HG02678 (cell line): ENCODE measurements around the gene ZNF74.
"Not testable (repeated sequence)": the region's sequence is repeated elsewhere in the genome, so short reads cannot be mapped to it uniquely, and the experiment has no call there.

ENCODE experiments used
- ATAC-seq: cut with Tn5 transposase; IDR thresholded peaks from one replicate; pipeline ENCODE4 v1.9.1; 2021; ENCODE audit warnings: mild to moderate bottlenecking, moderate library complexity; ENCODE audit not compliant: unreplicated experiment

ZNF74 gene

DNA sequence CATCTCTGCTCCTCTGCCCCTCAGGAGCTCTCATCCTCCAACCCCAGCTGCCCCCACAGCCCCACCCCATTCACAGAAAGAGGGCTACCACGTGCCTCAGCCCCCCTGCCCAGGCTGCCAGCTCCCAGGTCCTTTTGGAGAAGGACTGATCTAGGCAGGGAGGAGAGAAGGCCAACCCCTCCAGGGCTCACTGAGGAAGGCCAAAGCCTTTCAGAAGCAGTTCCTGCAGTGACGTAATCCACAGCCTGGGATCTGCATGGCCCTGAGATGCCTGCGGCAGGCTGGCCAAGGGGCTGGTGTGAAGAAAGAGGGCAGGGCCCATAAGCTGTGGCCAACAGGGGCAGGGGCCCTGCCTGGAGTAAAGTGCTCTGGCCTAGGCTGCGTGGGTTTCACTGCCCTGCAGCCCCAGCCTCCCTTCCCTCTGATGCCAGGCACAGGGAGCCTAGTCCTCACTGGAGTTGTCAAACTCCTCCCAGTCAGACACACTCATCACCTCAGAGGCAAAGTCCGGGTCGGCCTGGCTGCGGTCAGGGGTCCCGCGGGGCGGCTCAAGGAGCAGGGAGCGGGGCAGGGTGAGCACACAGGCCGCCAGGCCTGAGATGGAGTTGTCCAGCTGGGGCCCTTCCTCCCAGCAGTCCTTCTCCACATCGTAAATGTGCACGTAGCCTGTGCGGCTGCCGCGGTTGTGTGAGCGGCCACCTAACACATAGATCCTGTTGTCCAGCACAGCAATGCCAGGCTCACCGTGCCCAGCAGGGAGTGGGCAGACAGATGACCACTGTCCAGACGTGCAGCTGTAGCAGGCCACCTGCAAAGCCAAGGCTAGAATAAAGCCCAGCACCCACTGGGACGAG lies 47.9 kb downstream of the ZNF74 start:
- ATAC-seq: no peak

DNA sequence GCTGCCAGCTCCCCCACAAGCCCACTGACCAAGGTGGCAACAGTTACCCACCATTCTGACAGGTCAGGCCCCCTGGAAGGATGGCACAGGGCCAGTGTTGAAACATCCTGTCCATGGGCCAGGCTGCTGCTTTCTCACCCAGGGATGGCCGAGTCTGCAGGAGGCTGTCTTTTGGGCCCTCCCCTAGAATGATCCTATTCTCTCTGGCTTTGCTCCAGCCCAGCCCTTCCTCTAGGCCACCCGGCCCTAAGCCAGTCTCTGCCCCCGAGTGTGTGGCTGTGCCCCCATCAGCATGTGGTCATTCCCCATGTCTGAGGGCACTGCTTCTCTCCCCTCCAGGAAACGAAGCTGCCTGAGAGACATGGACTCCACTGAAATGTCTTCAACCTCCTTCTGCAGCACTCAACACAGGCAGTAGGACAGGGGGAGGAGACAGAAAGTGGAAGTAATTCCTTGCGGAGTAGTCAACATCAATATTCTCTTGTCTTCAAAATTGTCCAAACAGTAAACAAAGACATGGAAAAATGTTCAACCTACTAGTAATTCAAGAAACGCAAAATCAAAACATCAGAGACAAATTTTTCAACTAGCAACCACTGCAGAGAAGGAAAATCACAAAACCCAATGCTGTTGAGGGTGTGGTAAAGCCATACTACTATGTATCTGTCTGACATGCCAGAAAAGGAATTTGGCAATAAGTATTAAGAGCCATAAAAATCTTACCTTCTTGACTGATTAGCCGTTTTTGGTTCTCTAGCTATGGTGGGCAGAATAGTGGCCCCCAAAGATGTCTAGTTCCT lies 48.7 kb downstream of the ZNF74 start:
- no peak for ATAC-seq

DNA sequence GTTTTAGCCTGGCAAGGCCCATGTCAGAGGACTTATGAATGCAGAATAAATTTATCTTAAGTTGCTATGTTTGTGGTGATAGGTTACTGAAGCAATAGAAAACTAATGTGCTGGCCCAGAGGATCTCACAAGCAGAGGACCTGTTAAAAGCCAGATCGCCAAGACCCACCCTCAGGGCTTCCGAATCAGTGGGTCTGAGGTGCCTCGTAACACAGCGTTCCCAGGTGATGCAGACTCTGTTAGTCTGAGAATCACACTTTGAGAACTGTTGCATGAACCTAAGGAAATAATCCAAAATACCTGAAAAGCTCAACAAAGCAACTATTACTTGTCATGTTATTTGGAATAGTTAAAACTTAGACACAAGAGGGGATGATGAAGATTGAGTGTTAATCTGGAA lies 50.4 kb downstream of the ZNF74 start:
- no peak for ATAC-seq

DNA sequence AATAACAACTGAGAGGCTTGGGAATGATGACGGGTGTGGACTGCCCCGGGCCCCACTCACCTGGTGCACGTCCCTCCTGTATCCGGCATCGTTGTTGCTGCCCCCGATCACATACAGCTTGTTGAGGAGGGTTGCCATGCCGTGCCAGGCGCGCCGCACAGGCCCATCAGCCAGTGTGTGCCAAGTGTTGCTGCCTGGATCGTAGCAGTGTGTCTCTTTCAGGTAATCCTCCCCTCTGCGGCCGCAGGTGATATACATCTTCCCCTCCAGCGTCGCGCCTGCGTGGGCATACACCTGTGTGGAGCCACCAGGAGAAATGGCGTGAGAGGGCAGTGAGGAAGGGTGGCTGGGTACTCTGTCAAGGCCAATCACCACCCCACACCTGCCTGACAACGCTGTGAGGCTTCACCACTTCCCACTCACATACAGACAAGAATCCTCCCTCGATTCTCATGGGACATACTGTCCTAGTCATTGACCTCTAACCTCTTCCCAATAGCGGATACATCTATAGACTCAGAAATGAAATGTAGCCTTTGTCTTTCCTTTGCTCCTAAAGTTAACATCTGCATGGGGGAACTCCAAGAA lies 52.5 kb downstream of the ZNF74 start:
- ATAC-seq: no peak

DNA sequence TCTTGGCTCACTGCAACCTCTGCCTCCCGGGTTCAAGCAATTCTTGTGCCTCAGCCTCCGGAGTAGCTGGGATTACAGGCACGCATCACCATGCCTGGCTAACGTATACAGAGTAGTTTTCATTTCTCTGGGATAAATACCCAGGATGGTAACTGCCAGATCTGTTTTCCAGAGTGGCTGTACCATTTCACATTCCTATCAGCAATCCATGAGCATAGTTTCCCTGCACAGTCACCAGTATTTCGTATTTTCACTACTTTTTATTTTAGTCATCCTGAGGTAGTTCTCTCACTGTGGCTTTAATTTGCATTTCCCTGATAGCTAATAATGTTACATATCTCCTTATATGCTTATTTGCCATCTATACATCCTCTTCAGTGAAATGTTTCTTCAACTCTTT lies 54.7 kb downstream of the ZNF74 start:
- ATAC-seq: no peak

DNA sequence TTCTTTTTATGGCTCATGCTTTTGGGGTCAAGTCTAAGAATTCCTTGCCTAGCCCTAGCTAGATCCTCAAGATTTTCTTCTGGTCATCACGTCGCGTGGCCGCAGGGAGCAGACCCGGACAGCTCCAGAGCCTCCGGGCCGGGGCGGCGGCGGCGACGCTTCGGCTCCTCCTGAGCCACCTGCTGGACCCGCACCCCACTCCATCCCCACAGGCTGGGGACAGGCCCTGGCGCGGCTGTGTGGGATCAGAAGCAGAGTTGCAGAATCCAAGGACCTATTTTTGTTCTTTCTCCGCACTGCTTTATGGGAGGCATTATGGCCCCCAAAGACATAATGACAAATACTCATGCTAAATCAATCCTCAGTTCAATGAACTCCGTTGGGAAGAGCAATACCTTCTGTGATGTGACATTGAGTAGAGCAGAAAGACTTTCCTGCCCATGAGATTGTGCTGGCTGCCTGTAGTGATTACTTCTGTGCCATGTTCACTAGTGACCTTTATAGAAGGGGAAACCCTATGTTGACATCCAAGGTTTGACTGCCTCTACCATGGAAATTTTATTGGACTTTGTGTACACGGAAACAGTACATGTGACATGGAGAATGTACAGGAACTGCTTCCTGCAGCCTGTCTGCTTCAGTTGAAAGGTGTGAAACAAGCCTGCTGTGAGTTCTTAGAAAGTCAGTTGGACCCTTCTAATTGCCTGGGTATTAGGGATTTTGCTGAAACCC lies 56.0 kb downstream of the ZNF74 start:
- ATAC-seq: no peak

DNA sequence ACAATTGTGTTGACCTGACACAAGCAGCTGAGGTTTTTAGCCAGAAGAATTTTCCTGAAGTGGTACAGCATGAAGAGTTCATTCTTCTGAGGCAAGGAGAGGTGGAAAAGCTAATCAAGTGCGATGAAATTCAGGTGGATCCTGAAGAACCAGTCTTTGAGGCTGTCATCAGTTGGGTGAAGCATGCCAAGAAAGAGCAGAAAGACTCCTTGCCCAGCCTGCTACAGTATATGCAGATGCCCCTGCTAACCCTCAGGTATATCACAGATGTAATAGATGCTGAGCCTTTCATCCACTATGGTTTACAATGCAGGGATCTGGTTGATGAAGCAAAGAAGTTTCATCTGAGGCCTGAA lies 56.6 kb downstream of the ZNF74 start:
- no peak for ATAC-seq

DNA sequence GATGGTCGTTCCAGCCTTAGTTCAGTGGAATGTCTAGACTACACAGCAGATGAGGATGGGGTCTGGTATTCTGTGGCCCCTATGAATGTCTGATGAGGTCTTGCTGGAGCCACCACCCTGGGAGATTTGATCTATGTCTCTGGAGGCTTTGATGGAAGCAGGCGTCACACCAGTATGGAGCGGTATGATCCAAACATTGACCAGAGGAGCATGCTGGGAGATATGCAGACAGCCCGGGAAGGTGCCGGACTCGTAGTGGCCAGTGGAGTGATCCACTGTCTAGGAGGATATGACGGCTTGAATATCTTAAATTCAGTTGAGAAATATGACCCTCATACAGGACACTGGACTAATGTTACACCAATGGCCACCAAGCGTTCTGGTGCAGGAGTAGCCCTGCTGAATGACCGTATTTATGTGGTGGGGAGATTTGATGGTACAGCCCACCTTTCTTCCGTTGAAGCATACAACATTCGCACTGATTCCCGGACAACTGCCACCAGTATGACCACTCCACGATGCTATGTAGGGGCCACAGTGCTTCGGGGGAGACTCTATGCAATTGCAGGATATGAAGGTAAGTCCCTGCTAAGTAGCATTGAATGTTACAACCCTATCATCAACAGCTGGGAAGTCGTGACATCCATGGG lies 57.3 kb downstream of the ZNF74 start:
- ATAC-seq: not testable (repeated sequence)

DNA sequence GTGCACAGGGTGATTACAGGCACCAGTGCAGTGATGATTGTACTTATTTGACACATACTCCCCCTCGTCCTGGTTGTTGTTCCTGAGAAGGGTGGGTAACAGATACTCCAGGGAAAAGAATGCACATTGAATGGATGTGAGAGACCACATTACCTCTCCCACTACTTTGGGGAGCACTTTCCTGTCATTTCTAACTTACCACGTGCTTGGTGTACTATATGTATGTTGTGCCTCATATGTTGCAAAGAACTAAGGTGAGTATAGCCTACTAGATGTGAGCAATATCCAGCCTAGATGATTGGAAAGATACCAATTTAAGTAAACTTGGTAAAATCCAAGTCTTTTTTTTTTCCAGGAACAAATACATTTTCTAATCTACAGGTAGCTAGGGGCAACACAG lies 58.0 kb downstream of the ZNF74 start:
- ATAC-seq: no peak

DNA sequence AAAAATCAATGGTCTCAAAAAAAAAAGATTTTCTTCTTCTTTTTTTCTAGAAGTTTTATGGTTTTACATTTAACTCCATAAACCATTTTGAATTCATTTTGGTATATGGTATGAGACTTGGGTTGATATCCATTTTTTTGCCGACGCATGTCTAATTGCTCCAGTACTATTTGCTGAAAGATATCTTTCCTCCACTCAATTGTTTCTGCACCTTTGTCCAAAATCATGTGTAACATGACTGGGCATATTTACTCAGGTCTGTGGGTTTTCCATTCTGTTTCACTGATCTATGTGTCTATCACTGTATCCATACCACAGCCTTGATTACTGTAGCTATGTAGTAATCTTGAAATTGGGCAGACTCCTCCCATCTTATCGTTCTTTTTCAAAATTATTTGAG lies 59.3 kb downstream of the ZNF74 start:
- no peak for ATAC-seq

DNA sequence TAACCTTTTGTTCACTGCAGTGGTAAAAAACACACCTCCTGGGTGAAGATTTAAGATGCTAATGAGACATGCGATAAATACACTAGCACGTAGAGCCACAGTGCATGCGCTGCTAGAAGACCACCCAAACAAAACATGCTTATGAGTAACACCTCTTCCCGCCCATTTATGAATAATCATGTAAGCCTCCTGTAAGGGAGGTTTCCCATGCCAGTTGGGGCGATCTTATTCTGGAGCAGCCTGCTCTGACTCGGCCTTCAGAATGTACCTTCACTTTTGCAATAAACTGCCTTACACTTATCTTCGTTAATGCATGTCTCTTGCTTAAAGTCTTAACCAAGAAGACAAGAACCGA lies 61.7 kb downstream of the ZNF74 start:
- no peak for ATAC-seq

DNA sequence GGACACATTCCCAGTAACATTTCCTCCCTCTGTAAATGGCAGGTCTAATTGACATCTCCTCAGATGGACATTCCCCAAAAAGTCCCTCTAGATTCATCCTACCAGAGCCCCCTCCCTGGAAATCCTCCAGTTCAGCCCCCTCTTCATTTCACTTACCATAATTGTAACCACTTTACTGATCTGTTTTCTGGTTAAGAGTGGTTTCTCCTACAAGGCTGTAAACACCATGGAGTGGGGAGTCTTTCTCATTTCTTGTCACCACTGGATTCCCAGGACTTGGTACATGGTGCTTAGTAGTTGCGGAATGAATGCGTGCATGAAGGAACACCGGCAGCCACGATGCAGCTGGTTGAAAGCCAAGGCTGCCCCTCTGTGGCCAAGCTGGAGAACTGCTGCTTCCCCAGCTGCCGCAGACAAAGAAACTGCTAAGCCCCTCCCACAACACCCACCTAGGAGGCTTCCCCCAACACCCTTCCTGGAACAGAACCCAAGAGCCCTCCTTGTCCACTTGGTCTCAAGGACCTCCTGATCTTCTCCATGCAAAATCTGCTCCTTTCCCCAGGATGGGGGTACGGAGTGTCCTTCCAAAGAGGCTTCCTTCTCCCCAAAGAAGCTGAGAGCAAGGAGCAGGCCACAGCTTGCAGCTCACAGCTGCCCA lies 62.2 kb downstream of the ZNF74 start:
- no peak for ATAC-seq

DNA sequence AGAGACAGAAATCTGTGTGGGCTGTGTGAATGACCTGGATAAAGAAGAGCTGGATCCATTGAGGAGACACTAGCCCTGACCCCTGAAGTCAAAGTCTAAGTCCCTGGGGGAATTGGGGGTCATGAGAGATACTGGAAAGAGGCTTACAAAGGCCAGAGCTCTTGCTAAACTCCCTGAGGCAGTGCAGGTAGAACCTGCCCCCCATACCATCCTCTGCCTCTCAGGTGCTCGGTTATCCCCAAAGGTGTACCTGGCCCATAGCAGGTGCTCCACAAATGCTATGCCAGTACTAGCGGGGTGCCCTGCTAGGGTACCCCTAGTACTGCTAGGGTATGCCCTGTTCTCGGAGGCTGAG lies 62.7 kb downstream of the ZNF74 start:
- ATAC-seq: no peak

DNA sequence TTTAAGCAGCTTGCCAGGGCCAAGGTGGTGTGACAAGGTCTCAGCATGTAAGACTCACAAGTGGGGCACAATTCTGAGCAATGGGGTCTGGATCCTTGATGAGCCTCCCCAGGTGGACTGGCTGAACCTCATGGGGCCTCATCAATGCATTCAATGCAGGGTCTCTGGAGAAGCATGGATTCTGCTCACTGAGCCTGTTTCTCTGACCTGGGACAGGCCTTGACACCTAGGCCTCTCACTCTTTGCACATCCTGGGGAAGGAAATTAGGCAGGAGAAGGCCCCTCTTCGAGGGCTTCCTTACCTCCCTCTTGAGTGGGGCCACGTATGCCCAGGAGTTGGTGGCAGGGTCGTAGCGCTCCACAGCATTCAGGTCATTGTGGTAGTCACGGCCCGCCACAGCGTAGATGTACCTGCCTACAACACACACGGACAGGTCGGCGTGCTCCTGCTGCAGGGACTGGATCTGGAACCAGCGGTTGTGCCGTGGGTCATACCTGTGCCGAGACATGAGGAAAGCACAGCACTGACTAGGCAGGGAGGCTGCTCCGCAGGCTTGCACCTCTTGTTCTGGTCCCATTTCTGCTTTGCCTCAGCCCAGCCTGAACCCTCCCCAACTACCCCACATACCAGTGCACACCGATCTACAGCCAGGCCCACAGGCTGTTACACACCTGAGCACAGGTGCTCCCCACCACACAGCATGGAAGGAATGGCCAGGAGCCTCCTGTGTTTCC lies 63.7 kb downstream of the ZNF74 start:
- no peak for ATAC-seq
